Heart left ventricle (tissue), 16 donors: ENCODE measurements around the gene SORCS2. TPM values are rescaled to one million over a fixed set of nuclear protein-coding genes. Genes with fewer than 3 reads are reported as not detected.

Experiments used
- ATAC-seq, 4 donors: fragments of 200-7000 bp; cut with Tn5 transposase; one replicate each; pipeline ENCODE4 v1.9.1; 2020 to 2022; ENCODE audit warnings: moderate library complexity in 4 of 4, mild to moderate bottlenecking in 3 of 4, moderate number of reproducible peaks in 1 of 4
- DNase-seq, 5 donors: peaks; one replicate each; pipeline ENCODE4 v3.0.0-alpha.2; 2020
- H3K27ac ChIP-seq, 12 donors: fragments of 200-600 bp; sonication (generic) in 4 of 12; one replicate each; pipeline versions ENCODE4 v1.5.0 to v1.8.0; 2016 to 2022; ENCODE audit warnings: mild to moderate bottlenecking in 2 of 12
- H3K27me3 ChIP-seq, 9 donors: fragments of 200-600 bp; sonication (generic) in 2 of 9; one replicate each; pipeline versions ENCODE4 v1.5.1 to v1.8.0; 2016 to 2022; ENCODE audit warnings: mild to moderate bottlenecking in 3 of 9
- H3K36me3 ChIP-seq, 9 donors: fragments of 200-600 bp; sonication (generic) in 2 of 9; one replicate each; pipeline versions ENCODE4 v1.5.0 to v1.8.0; 2018 to 2022; ENCODE audit warnings: mild to moderate bottlenecking in 2 of 9
- H3K4me1 ChIP-seq, 12 donors: fragments of 200-600 bp; sonication (generic) in 4 of 12; one replicate each; pipeline versions ENCODE4 v1.5.0 to v1.8.0; 2016 to 2022; ENCODE audit warnings: mild to moderate bottlenecking in 3 of 12
- H3K4me3 ChIP-seq, 12 donors: fragments of 200-600 bp; sonication (generic) in 4 of 12; one replicate each; pipeline versions ENCODE4 v1.5.0 to v1.8.0; 2017 to 2022; ENCODE audit warnings: mild to moderate bottlenecking in 9 of 12, moderate library complexity in 4 of 12
- H3K9me3 ChIP-seq, 12 donors: fragments of 200-600 bp; sonication (generic) in 4 of 12; one replicate each; pipeline versions ENCODE4 v1.5.0 to v1.8.0; 2016 to 2022; ENCODE audit warnings: mild to moderate bottlenecking in 1 of 12
- CTCF ChIP-seq, 12 donors: fragments of 200-600 bp; sonication (generic) in 4 of 12; IDR thresholded peaks; one replicate each; pipeline versions ENCODE4 v1.5.0 to v1.8.0; 2018 to 2022; ENCODE audit warnings: antibody characterized with exemption in 12 of 12, mild to moderate bottlenecking in 5 of 12
- POLR2A ChIP-seq, 2 donors: fragments of 450-650 bp; IDR thresholded peaks; one replicate each; pipeline ENCODE4 v1.6.1; 2017; ENCODE audit warnings: antibody characterized with exemption in 2 of 2, mild to moderate bottlenecking in 2 of 2, moderate library complexity in 2 of 2
- WGBS, 4 donors: extraction: QIAGEN DNeasy Blood & Tissue Kit in 2 of 4; methylation state at CpG; one replicate each; pipeline versions ENCODE4 v1.1.5 to v1.1.7; 2013 to 2018; 5-methylcytosine and 5-hydroxymethylcytosine counted together
- intact Hi-C, 10 donors: fragments of 100-400 bp; cut with DNase I; formaldehyde crosslinking; loops; one replicate each; pipeline versions ENCODE4 v1.11.1 to v1.14.2; 2022
- polyA plus RNA-seq, 2 donors: library from polyadenylated mRNA; stranded (reverse); fragments of 200-250 nt; gene quantifications; one replicate each; pipeline ENCODE4 v1.2.3, GENCODE V29; 2013
- total RNA-seq, 9 donors: library from RNA; depleted of rRNA in 2 of 9; stranded (reverse); fragments of >200 nt in 2 of 9; fragmentation: NEBNext Ultra II Directional in 3 of 9; extraction: Animal tissue kit (Norgen Biotek cat#: 25700) in 3 of 9; gene quantifications; one replicate each; pipeline versions ENCODE4 v1.1.0 to v1.2.4, GENCODE V29; 2016 to 2023
- donor health status: ischemic (EF 13 %, LVEDD 7.1; RV severe dilation, severe dysfunction).
- donor health status: healthy with polysubstance abuse.
- donor health status: DM: no; HTN: yes; CAD: no.
- donor health status: DM: no; HTN: no; CAD: no.
- donor health status: ischemic (EF 25% LVEDD 6.9; RV normal size, moderate dysfunction).
- donor health status: ischemic (EF 25% LVEDD 5.7; RV mildly dilated, moderate dysfunction).
- donor health status: healthy.
- donor health status: DM: yes; HTN: yes; CAD: no.
- donor health status: ischemic (EF 35%, LVEDD 5.7; RV mildly dilated, moderate dysfunction).
- donor health status: nonischemic (EF 11% LVEDD 7.7; RV severe dilation, severe dysfunction).
- donor health status: DM: yes; HTN: yes; CAD: no.
- donor health status: PGD.
- donor health status: ischemic (EF 29% LVEDD 5.4; RV normal size, mild dysfunction).
- donor health status: nonischemic (EF 23%, LVEDD 6.1; RV moderate dilation, normal function).

SORCS2 gene
- total and polyA plus RNA-seq, 11 donors, result 0.28 to 5.5 (median 2.4) TPM

GRCh38 chr4:7338876-7339623 is 146.7 kb downstream of the SORCS2 start:
- DNase-seq, result peak in 1 of 5 donors; percentile 16
- Histone ChIP-seq H3K27ac (no peak overlapping the region), H3K4me3 (no peak overlapping the region), H3K27me3 (no peaks in the 10 kb centered on the region), H3K4me1 (peaks cover 0 to 8% (median 0%) of the 10 kb centered on the region in 12 donors), H3K9me3 (no peaks in the 10 kb centered on the region), H3K36me3 (no peaks in the 10 kb centered on the region)
- no peak for ATAC-seq
- intact Hi-C loops, result loop anchor here in 5 of 10 donors (5.0 to 10.0 kb wide), 4 partner anchors 144 to 378 kb away; partner anchors contain the start of gene SORCS2 (in 3 of the 5)
- 94 to 96% (median 95%) methylated on average over 16 to 19 of the region's 19 CpGs for WGBS, 4 donors
- no peak for TF ChIP-seq POLR2A (IDR thresholded peaks at IDR 0.05)
- no peak for TF ChIP-seq CTCF (IDR thresholded peaks at IDR 0.05)

GRCh38 chr4:7339751-7340552 is 147.6 kb downstream of the SORCS2 start:
- Histone ChIP-seq H3K27ac (no peak overlapping the region), H3K4me3 (no peak overlapping the region), H3K27me3 (no peaks in the 10 kb centered on the region), H3K4me1 (peaks cover 0 to 8% (median 0%) of the 10 kb centered on the region in 12 donors), H3K36me3 (no peaks in the 10 kb centered on the region), H3K9me3 (no peaks in the 10 kb centered on the region)
- TF ChIP-seq CTCF (IDR thresholded peaks at IDR 0.05), result no peak
- no peak for TF ChIP-seq POLR2A (IDR thresholded peaks at IDR 0.05)
- WGBS, 4 donors, result 90 to 94% (median 92%) methylated on average over 12 to 15 of the region's 15 CpGs
- peak in 1 of 5 donors; percentile 42 for DNase-seq
- intact Hi-C loops, result loop anchor here in 5 of 10 donors (5.0 to 10.0 kb wide), 4 partner anchors 145 to 377 kb away; partner anchors contain the start of gene SORCS2 (in 3 of the 5)
- no peak for ATAC-seq

- no peak overlapping the region for H3K4me3 ChIP-seq
- DNase-seq (peak in 2 of 5 donors; percentile 21 to 26), ATAC-seq (no peak)
- peaks cover 0 to 1% (median 0%) of the 10 kb centered on the region in 12 donors for H3K4me1 ChIP-seq
- WGBS, 4 donors, result 89 to 92% (median 90%) methylated on average over 17 of the region's 17 CpGs
- peaks cover 0 to 5% (median 1%) of the 10 kb centered on the region in 12 donors for H3K9me3 ChIP-seq
- no peaks in the 10 kb centered on the region for H3K27me3 ChIP-seq
- intact Hi-C loops, result no loop called here
- TF ChIP-seq CTCF (IDR thresholded peaks at IDR 0.05) (no peak), POLR2A (IDR thresholded peaks at IDR 0.05) (no peak)
- H3K27ac ChIP-seq, result no peak overlapping the region
- no peaks in the 10 kb centered on the region for H3K36me3 ChIP-seq
Observed at GRCh38 chr4:7340553-7341433, 148.5 kb downstream of the SORCS2 start.
